Measurements from ENCODE around the gene THEM5. TPM values are rescaled to one million over a fixed set of nuclear protein-coding genes. Genes with fewer than 3 reads are reported as not detected.

THEM5 gene
- total and polyA plus RNA-seq, 4 donors = 1.5 to 1.8 TPM; not detected in 2

- Histone ChIP-seq H3K4me1 (ENCODE audit: control insufficient read depth, insufficient read depth, low read length) (peaks cover 4% of the 10 kb centered on the region), H3K27ac (ENCODE audit: low read depth, low read length) (no peak overlapping the region), H3K4me3 (ENCODE audit: low read depth, low read length) (no peak overlapping the region), H3K9me3 (ENCODE audit: control insufficient read depth, insufficient read depth, low read length) (no peaks in the 10 kb centered on the region), H3K36me3 (ENCODE audit: control insufficient read depth, insufficient read depth, low read length) (no peaks in the 10 kb centered on the region), H3K27me3 (ENCODE audit: control insufficient read depth, insufficient read depth, low read length) (no peaks in the 10 kb centered on the region)
- DNase-seq (ENCODE audit: low read depth in 4 of 6, low spot score in 6 of 6) = no peak
- 88% methylated on average over 18 of the region's 26 CpGs for WGBS (ENCODE audit: insufficient coverage)
Measured at GRCh38 chr1:151816548-151817352, 36.8 kb downstream of the THEM5 start.

- Histone ChIP-seq H3K27ac (ENCODE audit: low read depth, low read length) (no peak overlapping the region), H3K4me1 (ENCODE audit: control insufficient read depth, insufficient read depth, low read length) (peaks cover 7% of the 10 kb centered on the region), H3K36me3 (ENCODE audit: control insufficient read depth, insufficient read depth, low read length) (no peaks in the 10 kb centered on the region), H3K9me3 (ENCODE audit: control insufficient read depth, insufficient read depth, low read length) (no peaks in the 10 kb centered on the region), H3K4me3 (ENCODE audit: low read depth, low read length) (no peak overlapping the region), H3K27me3 (ENCODE audit: control insufficient read depth, insufficient read depth, low read length) (no peaks in the 10 kb centered on the region)
- no peak for DNase-seq (ENCODE audit: low read depth in 4 of 6, low spot score in 6 of 6)
- WGBS (ENCODE audit: insufficient coverage) = 91% methylated on average over 4 of the region's 12 CpGs
Measured at GRCh38 chr1:151815716-151816327, 37.7 kb downstream of the THEM5 start.

- 90% methylated on average over 8 of the region's 8 CpGs for WGBS (ENCODE audit: insufficient coverage)
- H3K27ac ChIP-seq (ENCODE audit: low read depth, low read length) = no peak overlapping the region
- no peak for DNase-seq (ENCODE audit: low read depth in 4 of 6, low spot score in 6 of 6)
- no peaks in the 10 kb centered on the region for H3K9me3 ChIP-seq (ENCODE audit: control insufficient read depth, insufficient read depth, low read length)
- H3K27me3 ChIP-seq (ENCODE audit: control insufficient read depth, insufficient read depth, low read length) = no peaks in the 10 kb centered on the region
- no peaks in the 10 kb centered on the region for H3K36me3 ChIP-seq (ENCODE audit: control insufficient read depth, insufficient read depth, low read length)
- H3K4me1 ChIP-seq (ENCODE audit: control insufficient read depth, insufficient read depth, low read length) = peaks cover 7% of the 10 kb centered on the region
- H3K4me3 ChIP-seq (ENCODE audit: low read depth, low read length) = no peak overlapping the region
Measured at GRCh38 chr1:151814971-151815545, 38.5 kb downstream of the THEM5 start.

- Histone ChIP-seq H3K4me3 (ENCODE audit: low read depth, low read length) (no peak overlapping the region), H3K27ac (ENCODE audit: low read depth, low read length) (no peak overlapping the region), H3K4me1 (ENCODE audit: control insufficient read depth, insufficient read depth, low read length) (peaks cover 7% of the 10 kb centered on the region), H3K9me3 (ENCODE audit: control insufficient read depth, insufficient read depth, low read length) (no peaks in the 10 kb centered on the region), H3K36me3 (ENCODE audit: control insufficient read depth, insufficient read depth, low read length) (no peaks in the 10 kb centered on the region), H3K27me3 (ENCODE audit: control insufficient read depth, insufficient read depth, low read length) (no peaks in the 10 kb centered on the region)
- DNase-seq (ENCODE audit: low read depth in 4 of 6, low spot score in 6 of 6) = no peak
- 80% methylated on average over 15 of the region's 15 CpGs for WGBS (ENCODE audit: insufficient coverage)
Measured at GRCh38 chr1:151814426-151814825, 39.1 kb downstream of the THEM5 start.

- no peak for DNase-seq (ENCODE audit: low read depth in 4 of 6, low spot score in 6 of 6)
- no peak overlapping the region for H3K4me3 ChIP-seq (ENCODE audit: low read depth, low read length)
- no peaks in the 10 kb centered on the region for H3K27me3 ChIP-seq (ENCODE audit: control insufficient read depth, insufficient read depth, low read length)
- H3K9me3 ChIP-seq (ENCODE audit: control insufficient read depth, insufficient read depth, low read length) = no peaks in the 10 kb centered on the region
- peaks cover 7% of the 10 kb centered on the region for H3K4me1 ChIP-seq (ENCODE audit: control insufficient read depth, insufficient read depth, low read length)
- WGBS (ENCODE audit: insufficient coverage) = 80% methylated on average over 9 of the region's 12 CpGs
- H3K36me3 ChIP-seq (ENCODE audit: control insufficient read depth, insufficient read depth, low read length) = no peaks in the 10 kb centered on the region
- no peak overlapping the region for H3K27ac ChIP-seq (ENCODE audit: low read depth, low read length)
Measured at GRCh38 chr1:151813271-151813977, 40.1 kb downstream of the THEM5 start.

- Histone ChIP-seq H3K9me3 (ENCODE audit: control insufficient read depth, insufficient read depth, low read length) (no peaks in the 10 kb centered on the region), H3K36me3 (ENCODE audit: control insufficient read depth, insufficient read depth, low read length) (no peaks in the 10 kb centered on the region), H3K4me1 (ENCODE audit: control insufficient read depth, insufficient read depth, low read length) (peaks cover 7% of the 10 kb centered on the region), H3K27me3 (ENCODE audit: control insufficient read depth, insufficient read depth, low read length) (no peaks in the 10 kb centered on the region), H3K27ac (ENCODE audit: low read depth, low read length) (no peak overlapping the region), H3K4me3 (ENCODE audit: low read depth, low read length) (no peak overlapping the region)
- WGBS (ENCODE audit: insufficient coverage) = 75% methylated on average over 4 of the region's 9 CpGs
- DNase-seq (ENCODE audit: low read depth in 4 of 6, low spot score in 6 of 6) = no peak
Measured at GRCh38 chr1:151811181-151811580, 42.3 kb downstream of the THEM5 start.

- H3K4me3 ChIP-seq (ENCODE audit: low read depth, low read length) = no peak overlapping the region
- peaks cover 2% of the 10 kb centered on the region for H3K36me3 ChIP-seq (ENCODE audit: control insufficient read depth, insufficient read depth, low read length)
- no peaks in the 10 kb centered on the region for H3K9me3 ChIP-seq (ENCODE audit: control insufficient read depth, insufficient read depth, low read length)
- WGBS (ENCODE audit: insufficient coverage) = no CpG with 5 or more reads among the region's 1 CpG
- H3K27ac ChIP-seq (ENCODE audit: low read depth, low read length) = no peak overlapping the region
- DNase-seq (ENCODE audit: low read depth in 4 of 6, low spot score in 6 of 6) = no peak
- H3K27me3 ChIP-seq (ENCODE audit: control insufficient read depth, insufficient read depth, low read length) = no peaks in the 10 kb centered on the region
- peaks cover 12% of the 10 kb centered on the region for H3K4me1 ChIP-seq (ENCODE audit: control insufficient read depth, insufficient read depth, low read length)
Measured at GRCh38 chr1:151809985-151810556, 43.4 kb downstream of the THEM5 start.

- Histone ChIP-seq H3K4me3 (ENCODE audit: low read depth, low read length) (no peak overlapping the region), H3K27me3 (ENCODE audit: control insufficient read depth, insufficient read depth, low read length) (no peaks in the 10 kb centered on the region), H3K27ac (ENCODE audit: low read depth, low read length) (no peak overlapping the region), H3K36me3 (ENCODE audit: control insufficient read depth, insufficient read depth, low read length) (peaks cover 2% of the 10 kb centered on the region), H3K9me3 (ENCODE audit: control insufficient read depth, insufficient read depth, low read length) (no peaks in the 10 kb centered on the region), H3K4me1 (ENCODE audit: control insufficient read depth, insufficient read depth, low read length) (peaks cover 15% of the 10 kb centered on the region)
- DNase-seq (ENCODE audit: low read depth in 4 of 6, low spot score in 6 of 6) = no peak
- WGBS (ENCODE audit: insufficient coverage) = 62% methylated on average over 5 of the region's 8 CpGs
Measured at GRCh38 chr1:151809290-151809984, 44.1 kb downstream of the THEM5 start.

- Histone ChIP-seq H3K27me3 (ENCODE audit: control insufficient read depth, insufficient read depth, low read length) (no peaks in the 10 kb centered on the region), H3K36me3 (ENCODE audit: control insufficient read depth, insufficient read depth, low read length) (peaks cover 2% of the 10 kb centered on the region), H3K9me3 (ENCODE audit: control insufficient read depth, insufficient read depth, low read length) (no peaks in the 10 kb centered on the region), H3K27ac (ENCODE audit: low read depth, low read length) (no peak overlapping the region), H3K4me1 (ENCODE audit: control insufficient read depth, insufficient read depth, low read length) (peaks cover 15% of the 10 kb centered on the region), H3K4me3 (ENCODE audit: low read depth, low read length) (no peak overlapping the region)
- no peak for DNase-seq (ENCODE audit: low read depth in 4 of 6, low spot score in 6 of 6)
- WGBS (ENCODE audit: insufficient coverage) = no CpG with 5 or more reads among the region's 1 CpG
Measured at GRCh38 chr1:151807766-151808165, 45.7 kb downstream of the THEM5 start.
